Lower leg skin (tissue), 3 donors: ENCODE data around the gene PSME3.
"Not testable (repeated sequence)": the region's sequence is repeated elsewhere in the genome, so short reads cannot be mapped to it uniquely, and the experiment has no call there.

Experiments used
- CTCF ChIP-seq, 3 donors: fragments of 450-650 bp; IDR thresholded peaks; one replicate each; pipeline ENCODE4 v1.5.1; 2016; ENCODE audit warnings: antibody characterized with exemption in 3 of 3, mild to moderate bottlenecking in 3 of 3, moderate library complexity in 2 of 3
- POLR2A ChIP-seq, 2 donors: fragments of 450-650 bp; IDR thresholded peaks; one replicate each; pipeline ENCODE4 v1.6.1; 2016 to 2017; ENCODE audit warnings: antibody characterized with exemption in 2 of 2, mild to moderate bottlenecking in 1 of 2, moderate library complexity in 1 of 2

- not testable (repeated sequence) for TF ChIP-seq CTCF, POLR2A (IDR thresholded peaks at IDR 0.05)
Observed at GRCh38 chr17:42867694-42868261, 34.6 kb downstream of the PSME3 start.
